Mammary microvascular endothelial cell (primary cell): ENCODE data around the gene NBPF1. TPM values are rescaled to one million over a fixed set of nuclear protein-coding genes. Genes with fewer than 3 reads are reported as not detected.

ENCODE experiments used
- total RNA-seq: library from RNA; depleted of rRNA; stranded (reverse); fragments of >200 nt; gene quantifications from 2 replicates; pipeline ENCODE4 v1.2.3, GENCODE V29; 2015

Gene NBPF1
- total RNA-seq = 9.7 and 9.8 TPM in 2 replicates

GRCh38 chr1:16613185-16614147 lies at the start of gene NBPF1:
Gene NBPF1 (minus strand): TSS chr1:16613564.

GRCh38 chr1:16514107-16515055 lies 99.0 kb downstream of the NBPF1 start, which contains the start of gene RNU1-1:
Gene RNU1-1 (minus strand): TSS chr1:16514285.

Other genes with a start within 250 kb of the NBPF1 start
- gene SZRD1, start 246.3 kb downstream of the NBPF1 start, total RNA-seq = 89.5 and 97.6 TPM in 2 replicates
- gene SPATA21, start 176.1 kb downstream of the NBPF1 start, total RNA-seq = not detected in 2 replicates
- gene NECAP2, start 172.8 kb downstream of the NBPF1 start, total RNA-seq = 153 and 157 TPM in 2 replicates
- under 0.01 TPM in 1 of 2 replicates, not detected in the other for gene RNU1-1, start 99.3 kb downstream of the NBPF1 start, total RNA-seq
- under 0.01 TPM in 1 of 2 replicates, not detected in the other for gene RNU1-3, start 53.4 kb upstream of the NBPF1 start, total RNA-seq
- gene RNU1-4, start 127.0 kb upstream of the NBPF1 start, total RNA-seq = under 0.01 TPM in 1 of 2 replicates, not detected in the other